Adrenal gland (tissue), 12 donors: Measurements from ENCODE around the gene PTGDR2. TPM values are rescaled to one million over a fixed set of nuclear protein-coding genes. Genes with fewer than 3 reads are reported as not detected.

Experiments
- DNase-seq, 7 donors: peaks; one replicate each; pipeline ENCODE4 v3.0.0-alpha.2; 2019 to 2020
- H3K27ac ChIP-seq, 5 donors: fragments of 200-600 bp; sonication (generic) in 4 of 5; 1 replicate in 3 of 5; 2 replicates in 2 of 5; pipeline versions ENCODE4 v1.5.1 to v1.8.0; 2016 to 2020; ENCODE audit warnings: mild to moderate bottlenecking in 1 of 5
- H3K27me3 ChIP-seq: fragments of 200-600 bp; 2 replicates; pipeline ENCODE4 v1.8.0; 2021
- H3K36me3 ChIP-seq, 2 donors: fragments of 200-600 bp; replicated peaks in 1 of 2; 1 replicate in 1 of 2; 2 replicates in 1 of 2; pipeline versions ENCODE4 v1.5.1 to v1.8.0; 2018 to 2022
- H3K4me1 ChIP-seq, 2 donors: fragments of 200-600 bp; replicated peaks in 1 of 2; 1 replicate in 1 of 2; 2 replicates in 1 of 2; pipeline versions ENCODE4 v1.5.1 to v1.8.0; 2018 to 2021
- H3K4me3 ChIP-seq, 4 donors: fragments of 200-600 bp; sonication (generic) in 3 of 4; one replicate each; pipeline ENCODE4 v1.5.1; 2016 to 2018
- H3K9me3 ChIP-seq, 3 donors: fragments of 200-600 bp; sonication (generic) in 1 of 3; replicated peaks in 1 of 3; 1 replicate in 2 of 3; 2 replicates in 1 of 3; pipeline versions ENCODE4 v1.5.1 to v1.8.0; 2016 to 2021
- POLR2A ChIP-seq, 2 donors: fragments of 450-650 bp; IDR thresholded peaks; one replicate each; pipeline ENCODE4 v1.6.1; 2017; ENCODE audit warnings: antibody characterized with exemption in 2 of 2, mild to moderate bottlenecking in 2 of 2, moderate library complexity in 1 of 2
- WGBS, 4 donors: extraction: QIAGEN DNeasy Blood & Tissue Kit in 2 of 4; methylation state at CpG; one replicate each; pipeline versions ENCODE4 v1.1.5 to v1.1.7; 2013 to 2017; 5-methylcytosine and 5-hydroxymethylcytosine counted together
- intact Hi-C, 2 donors: fragments of 100-400 bp; cut with DNase I; formaldehyde crosslinking; loops; one replicate each; pipeline versions ENCODE4 v1.14.1 to v1.15.0; 2022 to 2023
- polyA plus RNA-seq, 3 donors: library from polyadenylated mRNA; stranded (reverse); fragments of 200-250 nt in 2 of 3; fragments of 350-450 nt in 1 of 3; fragmentation: Illumina TruSeq in 1 of 3; extraction: RNeasy Lipid Tissue Mini Kit (QIAGEN cat#74804) in 1 of 3; gene quantifications; one replicate each; pipeline ENCODE4 v1.2.3, GENCODE V29; 2013 to 2014
- total RNA-seq, 9 donors: library from RNA; depleted of rRNA in 4 of 9; stranded (reverse); fragments of >200 nt in 4 of 9; fragments of 120-200 nt in 1 of 9; fragmentation: NEBNext Ultra II Directional in 1 of 9; extraction: Animal tissue kit (Norgen Biotek cat#: 25700) in 1 of 9; gene quantifications; one replicate each; pipeline versions ENCODE4 v1.1.0 to v1.2.4, GENCODE V29; 2013 to 2023
- TF ChIP-seq, protein P1 (sequence below), 6 experiments: fragments of 450-650 bp in 4 of 6; fragments of 200-600 bp in 2 of 6; sonication (generic) in 1 of 6; IDR thresholded peaks; 1 replicate in 5 of 6; 2 replicates in 1 of 6; pipeline versions ENCODE4 v1.5.1 to v1.8.0; 2016 to 2021; ENCODE audit warnings: antibody characterized with exemption in 6 of 6, mild to moderate bottlenecking in 2 of 6, moderate library complexity in 1 of 6
- donor health status: healthy with polysubstance abuse.
- donor health status: Bipolar disorder and iron deficiency.
- donor health status: DM: yes; HTN: yes; CAD: no.
- donor health status: DM: no; HTN: no; CAD: no.
- donor health status: DM: no; HTN: no; CAD: no.
- donor health status: DM: yes; HTN: yes; CAD: no.

PTGDR2 gene
- total and polyA plus RNA-seq, 12 donors = 0.17 to 0.61 (median 0.24) TPM; not detected in 7

DNA sequence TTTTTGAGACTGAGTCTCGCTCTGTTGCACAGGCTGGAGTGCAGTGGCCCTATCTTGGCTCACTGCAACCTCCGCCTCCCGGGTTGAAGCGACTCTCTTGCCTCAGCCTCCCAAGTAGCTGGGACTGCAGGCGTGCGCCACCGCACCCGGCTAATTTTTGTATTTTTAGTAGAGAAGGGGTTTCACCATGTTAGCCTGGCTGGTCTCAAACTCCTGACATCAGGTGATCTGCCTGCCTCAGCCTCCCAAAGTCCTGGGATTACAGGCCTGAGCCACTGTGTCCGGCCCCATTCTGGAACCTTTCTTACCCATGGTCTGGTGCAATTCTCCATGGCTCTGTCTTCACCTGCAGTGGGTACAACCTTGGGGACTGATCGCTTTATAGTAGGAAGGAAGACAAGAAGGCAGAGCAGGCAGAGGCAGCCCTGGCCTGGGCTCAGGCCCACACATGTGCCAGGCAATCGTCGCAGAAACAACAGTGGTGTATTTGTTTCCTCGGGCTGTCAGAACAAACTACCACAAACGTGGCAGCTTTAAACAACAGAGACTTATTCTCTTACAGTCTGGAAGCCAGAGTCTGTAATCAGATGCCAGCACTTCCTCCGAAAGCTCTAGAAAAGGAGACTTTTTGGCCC, 4.0 kb upstream of the PTGDR2 start:
- Histone ChIP-seq H3K36me3 (no peaks in the 10 kb centered on the region), H3K27me3 (no peaks in the 10 kb centered on the region), H3K4me1 (no peaks in the 10 kb centered on the region), H3K4me3 (no peak overlapping the region), H3K9me3 (no peaks in the 10 kb centered on the region), H3K27ac (no peak overlapping the region)
- DNase-seq = no peak
- TF ChIP-seq, protein P1, sequence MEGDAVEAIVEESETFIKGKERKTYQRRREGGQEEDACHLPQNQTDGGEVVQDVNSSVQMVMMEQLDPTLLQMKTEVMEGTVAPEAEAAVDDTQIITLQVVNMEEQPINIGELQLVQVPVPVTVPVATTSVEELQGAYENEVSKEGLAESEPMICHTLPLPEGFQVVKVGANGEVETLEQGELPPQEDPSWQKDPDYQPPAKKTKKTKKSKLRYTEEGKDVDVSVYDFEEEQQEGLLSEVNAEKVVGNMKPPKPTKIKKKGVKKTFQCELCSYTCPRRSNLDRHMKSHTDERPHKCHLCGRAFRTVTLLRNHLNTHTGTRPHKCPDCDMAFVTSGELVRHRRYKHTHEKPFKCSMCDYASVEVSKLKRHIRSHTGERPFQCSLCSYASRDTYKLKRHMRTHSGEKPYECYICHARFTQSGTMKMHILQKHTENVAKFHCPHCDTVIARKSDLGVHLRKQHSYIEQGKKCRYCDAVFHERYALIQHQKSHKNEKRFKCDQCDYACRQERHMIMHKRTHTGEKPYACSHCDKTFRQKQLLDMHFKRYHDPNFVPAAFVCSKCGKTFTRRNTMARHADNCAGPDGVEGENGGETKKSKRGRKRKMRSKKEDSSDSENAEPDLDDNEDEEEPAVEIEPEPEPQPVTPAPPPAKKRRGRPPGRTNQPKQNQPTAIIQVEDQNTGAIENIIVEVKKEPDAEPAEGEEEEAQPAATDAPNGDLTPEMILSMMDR (IDR thresholded peaks at IDR 0.05) = no peak
- no peak for TF ChIP-seq POLR2A (IDR thresholded peaks at IDR 0.05)
- 85 to 92% (median 88%) methylated on average over 15 of the region's 15 CpGs for WGBS, 4 donors
- intact Hi-C loops = no loop called here

DNA sequence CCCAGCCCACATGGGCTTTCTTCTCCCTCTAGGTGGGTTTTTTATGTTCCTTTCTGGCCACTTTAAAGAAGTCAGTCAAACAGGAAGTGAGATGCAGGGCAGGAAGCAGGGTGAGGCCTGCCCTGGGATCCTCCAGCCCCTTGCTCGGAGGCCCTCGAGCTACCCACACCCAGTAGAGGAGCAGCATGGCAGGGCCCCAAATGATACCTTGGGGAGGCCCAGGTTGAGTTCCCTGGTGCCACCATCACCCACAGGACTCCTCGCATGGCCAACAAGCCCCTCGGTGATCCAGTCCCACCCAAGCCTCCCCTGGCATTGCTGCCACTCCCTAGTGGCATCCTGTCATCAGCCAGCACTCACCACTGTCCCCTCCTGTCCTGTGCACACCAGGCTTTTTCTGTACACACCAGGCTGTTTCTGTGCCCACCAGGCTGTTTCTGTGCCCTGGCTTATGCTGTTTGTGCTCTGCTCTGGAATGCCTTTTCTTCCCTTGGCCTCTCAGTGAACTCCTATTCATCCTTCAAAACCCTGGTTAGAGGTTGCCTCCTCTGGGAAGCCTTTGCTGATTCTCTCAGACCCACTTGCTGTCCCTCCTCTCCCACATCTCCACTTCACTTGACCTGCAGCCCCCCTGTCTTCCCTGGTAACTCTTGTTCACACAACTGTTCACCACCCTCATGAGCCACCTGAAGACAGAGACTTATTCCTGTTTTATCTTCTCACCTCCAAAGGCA, 3.1 kb upstream of the PTGDR2 start:
- intact Hi-C loops = no loop called here
- no peak for DNase-seq
- Histone ChIP-seq H3K4me1 (no peaks in the 10 kb centered on the region), H3K27me3 (no peaks in the 10 kb centered on the region), H3K27ac (no peak overlapping the region), H3K9me3 (no peaks in the 10 kb centered on the region), H3K4me3 (no peak overlapping the region), H3K36me3 (no peaks in the 10 kb centered on the region)
- 64 to 76% (median 72%) methylated on average over 4 of the region's 4 CpGs for WGBS, 4 donors
- TF ChIP-seq, protein P1 (IDR thresholded peaks at IDR 0.05) = no peak
- TF ChIP-seq POLR2A (IDR thresholded peaks at IDR 0.05) = no peak

DNA sequence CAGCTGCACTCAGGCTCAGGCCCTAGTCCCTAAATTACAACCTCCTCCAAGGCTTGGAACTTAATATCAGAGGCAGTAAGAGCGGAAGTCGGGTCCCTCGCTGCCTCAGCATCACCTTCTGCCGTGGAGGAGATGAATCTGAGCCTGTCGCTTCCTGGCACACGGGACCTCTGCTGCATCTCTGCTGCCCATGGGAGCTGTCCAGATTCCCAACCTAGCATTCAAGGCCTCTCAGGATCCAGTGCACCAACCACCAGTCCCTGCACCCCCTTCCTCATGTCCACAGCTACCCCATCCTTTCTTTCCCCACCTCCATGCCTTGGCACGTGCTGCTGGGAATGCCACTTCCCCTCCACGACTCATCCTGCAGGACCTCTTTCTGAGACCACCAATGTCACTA, 2.5 kb upstream of the PTGDR2 start:
- Histone ChIP-seq H3K27me3 (no peaks in the 10 kb centered on the region), H3K4me3 (no peak overlapping the region), H3K4me1 (no peaks in the 10 kb centered on the region), H3K27ac (no peak overlapping the region), H3K9me3 (no peaks in the 10 kb centered on the region), H3K36me3 (no peaks in the 10 kb centered on the region)
- intact Hi-C loops = no loop called here
- 80 to 90% (median 84%) methylated on average over 7 to 8 of the region's 8 CpGs for WGBS, 4 donors
- DNase-seq = no peak
- TF ChIP-seq, protein P1 (IDR thresholded peaks at IDR 0.05) = no peak
- TF ChIP-seq POLR2A (IDR thresholded peaks at IDR 0.05) = no peak

DNA sequence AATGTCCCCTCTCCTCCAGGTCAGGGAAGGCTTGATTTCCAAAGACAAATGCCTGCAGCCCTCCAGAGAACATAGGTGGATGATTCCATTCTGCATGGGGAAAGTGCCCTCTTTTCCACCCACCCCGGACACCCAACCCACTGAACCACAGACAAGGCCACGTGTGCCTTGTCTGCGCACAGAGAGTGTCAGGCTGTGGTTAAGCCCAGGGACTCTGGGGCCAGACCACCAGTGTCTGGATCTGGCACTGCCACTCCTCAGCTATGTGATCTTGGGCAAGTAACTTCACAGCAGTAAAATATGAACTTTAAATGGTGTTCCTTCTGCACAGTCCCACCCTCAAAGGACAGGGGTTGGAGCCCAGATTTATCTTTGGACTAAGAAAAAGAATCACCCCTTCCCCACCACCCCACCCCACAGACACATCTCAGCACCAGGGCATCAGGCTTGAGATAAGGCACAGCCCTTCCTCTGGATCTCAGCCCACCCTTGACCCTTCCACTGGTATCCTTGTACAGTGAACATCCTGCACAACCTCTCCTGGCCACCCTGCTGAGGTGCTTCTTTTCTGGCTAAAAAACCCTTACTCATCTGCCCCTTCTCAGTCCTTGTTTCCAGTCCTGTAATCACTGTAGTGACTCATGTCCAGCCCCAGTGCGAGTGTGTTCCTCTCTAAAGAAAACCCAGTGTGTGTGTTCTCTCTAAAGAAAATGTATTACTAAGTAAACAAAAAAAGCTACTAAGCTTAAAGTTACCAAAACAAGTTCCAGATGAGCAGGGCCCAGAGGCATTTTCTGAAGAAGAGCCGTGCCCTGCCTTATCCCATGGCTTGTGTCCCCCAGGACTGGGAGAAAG, 1.9 kb upstream of the PTGDR2 start:
- no peaks in the 10 kb centered on the region for H3K4me1 ChIP-seq
- 85 to 93% (median 87%) methylated on average over 5 of the region's 5 CpGs for WGBS, 4 donors
- no peak overlapping the region for H3K27ac ChIP-seq
- H3K36me3 ChIP-seq = no peaks in the 10 kb centered on the region
- DNase-seq = no peak
- H3K4me3 ChIP-seq = no peak overlapping the region
- no peaks in the 10 kb centered on the region for H3K27me3 ChIP-seq
- no peaks in the 10 kb centered on the region for H3K9me3 ChIP-seq
- intact Hi-C loops = no loop called here
- no peak for TF ChIP-seq POLR2A (IDR thresholded peaks at IDR 0.05)
- TF ChIP-seq, protein P1 (IDR thresholded peaks at IDR 0.05) = no peak
